HEK293 (cell line): ENCODE data around the gene TTC4.

Experiments used
- CTCF ChIA-PET: fragments of 350-600 bp; formaldehyde crosslinking; extraction: SDS; loops from one replicate; lab custom pipeline; 2021; ENCODE audit warnings: antibody characterized with exemption; lab: Yijun Ruan, JAX
- POLR2A ChIA-PET: fragments of 300-600 bp; formaldehyde crosslinking; extraction: SDS; loops from one replicate; lab custom pipeline; 2020; ENCODE audit warnings: antibody characterized with exemption, inconsistent platforms; lab: Yijun Ruan, JAX
- H3K27ac ChIP-seq: fragments of 200-500 bp; sonication (Bioruptor generic); 2 replicates; pipeline ENCODE4 v1.5.1; 2014; ENCODE audit warnings: low read depth, low read length, control low read depth, inconsistent platforms; ENCODE audit errors: extremely low read depth
- H3K36me3 ChIP-seq, 2 experiments: fragments of 200-500 bp in 1 of 2; sonication (Bioruptor generic) in 1 of 2; 1 replicate in 1 of 2; 2 replicates in 1 of 2; pipeline ENCODE4 v1.5.1; 2014 to 2017; ENCODE audit warnings: inconsistent platforms in 2 of 2, low read length in 2 of 2; ENCODE audit not compliant: control insufficient read depth in 2 of 2, insufficient read depth in 1 of 2
- H3K4me1 ChIP-seq: fragments of 200-500 bp; sonication (Bioruptor generic); 2 replicates; pipeline ENCODE4 v1.5.1; 2014; ENCODE audit warnings: mild to moderate bottlenecking, low read length, inconsistent platforms; ENCODE audit not compliant: control insufficient read depth, insufficient read depth
- H3K4me3 ChIP-seq: 2 replicates; pipeline ENCODE4 v1.5.1; 2011; ENCODE audit warnings: low read depth, mild to moderate bottlenecking, control low read depth, low read length, moderate library complexity
- H3K9me3 ChIP-seq: fragments of 200-500 bp; sonication (Bioruptor generic); 2 replicates; pipeline ENCODE4 v1.5.1; 2014; ENCODE audit warnings: low read depth, low read length, inconsistent platforms; ENCODE audit not compliant: control insufficient read depth, insufficient read depth
- GLIS2 ChIP-seq: fragments of 450-650 bp; formaldehyde crosslinking; IDR thresholded peaks from 2 replicates; pipeline ENCODE4 v1.5.1; 2016; ENCODE audit warnings: missing biosample characterization, missing genetic modification characterization
- PRDM2 ChIP-seq: fragments of 450-650 bp; formaldehyde crosslinking; IDR thresholded peaks from 2 replicates; pipeline ENCODE4 v1.5.1; 2016; ENCODE audit warnings: missing biosample characterization, missing genetic modification characterization, borderline replicate concordance
- ZFP3 ChIP-seq: fragments of 450-650 bp; formaldehyde crosslinking; IDR thresholded peaks from 2 replicates; pipeline ENCODE4 v1.5.1; 2016; ENCODE audit warnings: low read depth, missing biosample characterization, missing genetic modification characterization
- ZNF140 ChIP-seq: fragments of 450-650 bp; formaldehyde crosslinking; IDR thresholded peaks from 2 replicates; pipeline ENCODE4 v1.5.1; 2016; ENCODE audit warnings: missing biosample characterization, missing genetic modification characterization
- ZNF202 ChIP-seq: fragments of 450-650 bp; formaldehyde crosslinking; IDR thresholded peaks from 2 replicates; pipeline ENCODE4 v1.5.1; 2016; ENCODE audit warnings: missing biosample characterization, missing genetic modification characterization, borderline replicate concordance
- ZNF223 ChIP-seq: fragments of 450-650 bp; formaldehyde crosslinking; IDR thresholded peaks from 2 replicates; pipeline ENCODE4 v1.5.1; 2016; ENCODE audit warnings: missing biosample characterization, missing genetic modification characterization
- ZNF280C ChIP-seq: fragments of 450-650 bp; formaldehyde crosslinking; IDR thresholded peaks from 2 replicates; pipeline ENCODE4 v1.5.1; 2016; ENCODE audit warnings: missing biosample characterization, missing genetic modification characterization
- ZNF335 ChIP-seq: fragments of 450-650 bp; formaldehyde crosslinking; conservative IDR thresholded peaks from 2 replicates; pipeline ENCODE4 v1.5.1; 2016; ENCODE audit warnings: missing biosample characterization, missing genetic modification characterization
- ZNF362 ChIP-seq: fragments of 450-650 bp; formaldehyde crosslinking; IDR thresholded peaks from 2 replicates; pipeline ENCODE4 v1.5.1; 2016; ENCODE audit warnings: missing biosample characterization, missing genetic modification characterization
- ZNF423 ChIP-seq: fragments of 450-650 bp; formaldehyde crosslinking; IDR thresholded peaks from 2 replicates; pipeline ENCODE4 v1.5.1; 2016; ENCODE audit warnings: missing biosample characterization, missing genetic modification characterization
- ZNF48 ChIP-seq: fragments of 450-650 bp; formaldehyde crosslinking; IDR thresholded peaks from 2 replicates; pipeline ENCODE4 v1.5.1; 2016; ENCODE audit warnings: missing biosample characterization, missing genetic modification characterization
- ZNF530 ChIP-seq: fragments of 450-650 bp; formaldehyde crosslinking; IDR thresholded peaks from 2 replicates; pipeline ENCODE4 v1.5.1; 2016; ENCODE audit warnings: low read depth, missing biosample characterization, missing genetic modification characterization
- ZNF548 ChIP-seq: fragments of 450-650 bp; formaldehyde crosslinking; IDR thresholded peaks from 2 replicates; pipeline ENCODE4 v1.5.1; 2016; ENCODE audit warnings: missing biosample characterization, missing genetic modification characterization
- ZNF555 ChIP-seq: fragments of 450-650 bp; formaldehyde crosslinking; conservative IDR thresholded peaks from 2 replicates; pipeline ENCODE4 v1.5.1; 2017; ENCODE audit warnings: missing biosample characterization, mild to moderate bottlenecking, missing genetic modification characterization, inconsistent platforms
- ZNF560 ChIP-seq: fragments of 450-650 bp; formaldehyde crosslinking; IDR thresholded peaks from 2 replicates; pipeline ENCODE4 v1.5.1; 2017; ENCODE audit warnings: missing biosample characterization, missing genetic modification characterization, borderline replicate concordance
- ZNF621 ChIP-seq: fragments of 450-650 bp; formaldehyde crosslinking; IDR thresholded peaks from 2 replicates; pipeline ENCODE4 v1.5.1; 2017; ENCODE audit warnings: missing biosample characterization, missing genetic modification characterization
- ZNF629 ChIP-seq: fragments of 450-650 bp; formaldehyde crosslinking; IDR thresholded peaks from 2 replicates; pipeline ENCODE4 v1.5.1; 2017; ENCODE audit warnings: missing biosample characterization, missing genetic modification characterization
- ZNF747 ChIP-seq: fragments of 450-650 bp; formaldehyde crosslinking; IDR thresholded peaks from 2 replicates; pipeline ENCODE4 v1.5.1; 2016; ENCODE audit warnings: missing biosample characterization, missing genetic modification characterization
- ZNF830 ChIP-seq: fragments of 450-650 bp; IDR thresholded peaks from 2 replicates; pipeline ENCODE4 v1.5.0; 2018; ENCODE audit warnings: missing biosample characterization, missing genetic modification characterization, low read depth, mild to moderate bottlenecking, moderate library complexity
- ZNF837 ChIP-seq: fragments of 450-650 bp; formaldehyde crosslinking; IDR thresholded peaks from 2 replicates; pipeline ENCODE4 v1.5.1; 2016; ENCODE audit warnings: missing biosample characterization, missing genetic modification characterization
- ZSCAN30 ChIP-seq: fragments of 450-650 bp; IDR thresholded peaks from 2 replicates; pipeline ENCODE4 v1.5.1; 2018; ENCODE audit warnings: missing biosample characterization, mild to moderate bottlenecking, missing genetic modification characterization, moderate library complexity
- TF ChIP-seq, protein P1 (sequence below): fragments of 450-650 bp; formaldehyde crosslinking; IDR thresholded peaks from 2 replicates; pipeline ENCODE4 v1.5.1; 2016; ENCODE audit warnings: missing biosample characterization, missing genetic modification characterization, low read depth
- TF ChIP-seq, protein P2 (sequence below): fragments of 450-650 bp; formaldehyde crosslinking; optimal IDR thresholded peaks from 2 replicates; pipeline ENCODE3; 2016; ENCODE audit warnings: missing biosample characterization, mild to moderate bottlenecking, missing genetic modification characterization

TTC4 gene

DNA sequence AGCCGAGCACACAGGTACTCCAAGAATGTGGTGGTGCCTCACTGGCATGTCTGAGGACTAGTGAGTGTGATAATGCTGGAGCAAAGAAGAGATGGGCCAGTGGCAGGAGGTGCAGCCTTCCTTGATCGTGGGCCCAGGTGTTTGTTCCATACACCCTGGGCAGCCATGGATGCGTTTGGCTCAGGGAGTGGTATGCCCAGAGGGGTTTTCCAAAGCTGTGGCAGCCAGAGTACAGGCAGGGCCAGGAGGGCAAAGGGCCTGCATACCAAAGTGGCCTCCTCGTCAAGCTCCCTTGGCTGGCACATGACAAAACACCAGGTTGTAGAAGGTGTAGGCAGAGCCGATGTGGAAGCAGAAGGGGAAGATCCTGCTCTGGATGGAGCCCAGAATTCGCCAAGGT, 29.6 kb downstream of the TTC4 start:
- CTCF ChIA-PET = no interaction called here
- Histone ChIP-seq H3K27ac (no peak overlapping the region), H3K4me1 (no peaks in the 10 kb centered on the region), H3K9me3 (no peaks in the 10 kb centered on the region), H3K36me3 (peaks cover 4 to 44% of the 10 kb centered on the region in 2 experiments; a peak in 1 of 3 replicates), H3K4me3 (no peak overlapping the region)
- POLR2A ChIA-PET = interaction anchor here (1.1 kb wide), 1 partner anchor 12 kb away, joined by 3 read pairs; no protein-coding TSS in a partner anchor
- TF ChIP-seq ZNF280C (tag by site-specific recombination) (no peak), ZNF140 (tag by site-specific recombination) (no peak), ZSCAN30 (tag by site-specific recombination) (no peak), ZNF747 (no peak), ZNF621 (no peak), ZNF830 (tag by site-specific recombination) (no peak), ZNF335 (tag by site-specific recombination) (no peak), ZNF423 (tag by site-specific recombination) (no peak), ZNF362 (tag by site-specific recombination) (no peak), ZNF530 (tag by site-specific recombination) (no peak), ZNF48 (tag by site-specific recombination) (no peak), ZNF202 (tag by site-specific recombination) (no peak), GLIS2 (tag by site-specific recombination) (no peak), ZNF837 (tag by site-specific recombination) (no peak), ZFP3 (tag by site-specific recombination) (no peak), ZNF548 (tag by site-specific recombination) (no peak), ZNF629 (no peak), ZNF223 (tag by site-specific recombination) (no peak)
- TF ChIP-seq, protein P1, sequence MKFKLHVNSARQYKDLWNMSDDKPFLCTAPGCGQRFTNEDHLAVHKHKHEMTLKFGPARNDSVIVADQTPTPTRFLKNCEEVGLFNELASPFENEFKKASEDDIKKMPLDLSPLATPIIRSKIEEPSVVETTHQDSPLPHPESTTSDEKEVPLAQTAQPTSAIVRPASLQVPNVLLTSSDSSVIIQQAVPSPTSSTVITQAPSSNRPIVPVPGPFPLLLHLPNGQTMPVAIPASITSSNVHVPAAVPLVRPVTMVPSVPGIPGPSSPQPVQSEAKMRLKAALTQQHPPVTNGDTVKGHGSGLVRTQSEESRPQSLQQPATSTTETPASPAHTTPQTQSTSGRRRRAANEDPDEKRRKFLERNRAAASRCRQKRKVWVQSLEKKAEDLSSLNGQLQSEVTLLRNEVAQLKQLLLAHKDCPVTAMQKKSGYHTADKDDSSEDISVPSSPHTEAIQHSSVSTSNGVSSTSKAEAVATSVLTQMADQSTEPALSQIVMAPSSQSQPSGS (tag by site-specific recombination) = no peak

DNA sequence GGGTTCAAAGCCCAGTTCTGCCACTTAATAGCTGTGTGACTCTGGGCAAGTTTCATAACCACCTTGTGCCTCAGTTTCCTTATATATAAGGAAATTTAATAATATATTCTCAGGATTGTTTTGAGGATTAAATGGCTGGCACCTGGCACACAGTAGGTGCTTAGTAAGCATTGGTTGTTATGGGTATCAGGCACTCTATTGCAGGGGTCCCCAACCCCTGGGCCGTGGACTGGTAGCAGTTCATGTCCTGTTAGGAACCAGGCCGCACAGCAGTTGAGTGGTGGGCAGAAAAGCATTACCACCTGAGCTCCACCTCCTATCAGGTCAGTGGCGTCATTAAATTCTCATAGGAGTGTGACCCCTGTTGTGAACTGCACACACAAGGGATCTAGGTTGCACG, 30.2 kb downstream of the TTC4 start:
- POLR2A ChIA-PET = interaction anchor here (1.1 kb wide), 1 partner anchor 11 kb away, joined by 3 read pairs; no protein-coding TSS in a partner anchor
- H3K27ac ChIP-seq = no peak overlapping the region
- CTCF ChIA-PET = no interaction called here
- H3K9me3 ChIP-seq = no peaks in the 10 kb centered on the region
- H3K4me1 ChIP-seq = no peaks in the 10 kb centered on the region
- peaks cover 4 to 38% of the 10 kb centered on the region in 2 experiments; a peak in 1 of 3 replicates for H3K36me3 ChIP-seq
- H3K4me3 ChIP-seq = no peak overlapping the region
- TF ChIP-seq, protein P2, sequence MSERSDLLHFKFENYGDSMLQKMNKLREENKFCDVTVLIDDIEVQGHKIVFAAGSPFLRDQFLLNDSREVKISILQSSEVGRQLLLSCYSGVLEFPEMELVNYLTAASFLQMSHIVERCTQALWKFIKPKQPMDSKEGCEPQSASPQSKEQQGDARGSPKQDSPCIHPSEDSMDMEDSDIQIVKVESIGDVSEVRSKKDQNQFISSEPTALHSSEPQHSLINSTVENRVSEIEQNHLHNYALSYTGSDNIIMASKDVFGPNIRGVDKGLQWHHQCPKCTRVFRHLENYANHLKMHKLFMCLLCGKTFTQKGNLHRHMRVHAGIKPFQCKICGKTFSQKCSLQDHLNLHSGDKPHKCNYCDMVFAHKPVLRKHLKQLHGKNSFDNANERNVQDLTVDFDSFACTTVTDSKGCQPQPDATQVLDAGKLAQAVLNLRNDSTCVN (tag by site-specific recombination) = no peak
- TF ChIP-seq PRDM2 (no peak), ZNF560 (tag by site-specific recombination) (no peak), ZNF555 (tag by site-specific recombination) (no peak)
